ENCODE data around the gene CEP41. TPM values are rescaled to one million over a fixed set of nuclear protein-coding genes. Genes with fewer than 3 reads are reported as not detected.
"Not testable (repeated sequence)": the region's sequence is repeated elsewhere in the genome, so short reads cannot be mapped to it uniquely, and the experiment has no call there.

Gene CEP41
- total and polyA plus RNA-seq, 5 experiments from 2014 or later, result 23.8 to 74.5 (median 54.8) TPM

- POLR2A ChIA-PET, result interaction anchor here (0.7 to 2.4 kb wide), 3 partner anchors 10 to 91 kb away, joined by 3 to 9 read pairs (median 4); no protein-coding TSS in a partner anchor
- Mint-ChIP-seq H3K36me3 (peaks cover 0 to 2% (median 0%) of the 10 kb centered on the region in 3 donors), H3K4me1 (peaks cover 0 to 15% (median 7%) of the 10 kb centered on the region in 4 donors), H3K4me3 (no peak overlapping the region), H3K27me3 (no peaks in the 10 kb centered on the region), H3K27ac (no peak overlapping the region), H3K9me3 (no peaks in the 10 kb centered on the region)
- ATAC-seq (no peak), DNase-seq (no peak)
Observed at GRCh38 chr7:130383187-130383980, 57.4 kb downstream of the CEP41 start.

GRCh38 chr7:130381468-130382312 is 59.1 kb downstream of the CEP41 start:
- POLR2A ChIA-PET, result interaction anchor here (0.6 kb wide), 2 partner anchors 105 to 309 kb away, joined by 3 to 4 read pairs; no protein-coding TSS in a partner anchor
- peaks cover 0 to under 1% (median 0%) of the 10 kb centered on the region in 3 donors for H3K36me3 Mint-ChIP-seq
- H3K4me1 Mint-ChIP-seq, result peaks cover 0 to 13% (median 4%) of the 10 kb centered on the region in 4 donors
- H3K9me3 Mint-ChIP-seq, result peaks cover 0 to 4% (median 1%) of the 10 kb centered on the region in 9 donors
- ATAC-seq (no peak), DNase-seq (no peak)
- peak overlapping the region in 2 of 10 donors; percentile 3 to 83 for H3K27ac Mint-ChIP-seq
- H3K27me3 Mint-ChIP-seq, result no peaks in the 10 kb centered on the region
- H3K4me3 Mint-ChIP-seq, result no peak overlapping the region

- H3K36me3 Mint-ChIP-seq, result peaks cover 0 to 8% (median 6%) of the 10 kb centered on the region in 3 donors
Observed at GRCh38 chr7:130380861-130381455, 59.9 kb downstream of the CEP41 start.

GRCh38 chr7:130379921-130380860 is 60.6 kb downstream of the CEP41 start, which contains the start of gene CPA1:
Gene CPA1 (plus strand): TSS chr7:130380494. CDS start chr7:130380521, 27 bp downstream.
- Mint-ChIP-seq H3K9me3 (peaks cover 0 to 14% (median 8%) of the 10 kb centered on the region in 9 donors), H3K4me3 (no peak within 1 kb of the TSS), H3K4me1 (peaks cover 0 to 12% (median 4%) of the 10 kb centered on the region in 4 donors), H3K27ac (peak within 1 kb of the TSS in 3 of 10 donors; percentile 47 to 83 (median 78)), H3K36me3 (peaks cover 0 to 12% (median 8%) of the 10 kb centered on the region in 3 donors), H3K27me3 (no peaks in the 10 kb centered on the region)
- no peak for ATAC-seq
- DNase-seq, result no peak
- POLR2A ChIA-PET, result no interaction called here

More at GRCh38 chr7:130380861-130381455, 59.9 kb downstream of the CEP41 start:
- POLR2A ChIA-PET, result interaction anchor here (0.6 kb wide), 1 partner anchor 309 kb away, joined by 3 read pairs; no protein-coding TSS in a partner anchor
- DNase-seq (no peak), ATAC-seq (no peak)
- Mint-ChIP-seq H3K9me3 (peaks cover 0 to 11% (median 8%) of the 10 kb centered on the region in 9 donors), H3K4me1 (peaks cover 0 to 12% (median 4%) of the 10 kb centered on the region in 4 donors), H3K27ac (peak overlapping the region in 3 of 10 donors; percentile 47 to 83 (median 78)), H3K27me3 (no peaks in the 10 kb centered on the region), H3K4me3 (no peak overlapping the region)

- no peak overlapping the region for H3K4me3 Mint-ChIP-seq
- ATAC-seq (no peak), DNase-seq (no peak)
- H3K4me1 Mint-ChIP-seq, result peaks cover 0 to 13% (median 4%) of the 10 kb centered on the region in 4 donors
- peaks cover 0 to 14% (median 8%) of the 10 kb centered on the region in 9 donors for H3K9me3 Mint-ChIP-seq
- peaks cover 0 to 12% (median 8%) of the 10 kb centered on the region in 3 donors for H3K36me3 Mint-ChIP-seq
- H3K27ac Mint-ChIP-seq, result peak overlapping the region in 2 of 10 donors; percentile 1 to 12
- H3K27me3 Mint-ChIP-seq, result no peaks in the 10 kb centered on the region
- POLR2A ChIA-PET, result no interaction called here
Observed at GRCh38 chr7:130379532-130379920, 61.3 kb downstream of the CEP41 start.

GRCh38 chr7:130379019-130379418 is 61.8 kb downstream of the CEP41 start:
- POLR2A ChIA-PET, result interaction anchor here (0.7 kb wide), 1 partner anchor 9 kb away, joined by 4 read pairs; no protein-coding TSS in a partner anchor
- DNase-seq (no peak), ATAC-seq (no peak)
- H3K27me3 Mint-ChIP-seq, result no peaks in the 10 kb centered on the region
- H3K4me3 Mint-ChIP-seq, result no peak overlapping the region
- H3K4me1 Mint-ChIP-seq, result peaks cover 0 to 13% (median 8%) of the 10 kb centered on the region in 4 donors
- H3K9me3 Mint-ChIP-seq, result peaks cover 0 to 14% (median 8%) of the 10 kb centered on the region in 9 donors
- H3K36me3 Mint-ChIP-seq, result peaks cover 0 to 12% (median 8%) of the 10 kb centered on the region in 3 donors
- H3K27ac Mint-ChIP-seq, result peak overlapping the region in 2 of 10 donors; percentile 1 to 12

GRCh38 chr7:130377178-130377577 is 63.6 kb downstream of the CEP41 start:
- Mint-ChIP-seq H3K27ac (no peak overlapping the region), H3K4me3 (no peak overlapping the region), H3K27me3 (no peaks in the 10 kb centered on the region), H3K4me1 (peaks cover 0 to 20% (median 10%) of the 10 kb centered on the region in 4 donors), H3K9me3 (peaks cover 0 to 14% (median 8%) of the 10 kb centered on the region in 9 donors), H3K36me3 (peaks cover 0 to 12% (median 8%) of the 10 kb centered on the region in 3 donors)
- POLR2A ChIA-PET, result no interaction called here
- DNase-seq (no peak), ATAC-seq (no peak)

GRCh38 chr7:130376461-130376860 is 64.4 kb downstream of the CEP41 start:
- POLR2A ChIA-PET, ATAC-seq, H3K27me3 Mint-ChIP-seq, H3K4me3 Mint-ChIP-seq, DNase-seq: not testable (repeated sequence)
- H3K36me3 Mint-ChIP-seq, result peaks cover 0 to 12% (median 8%) of the 10 kb centered on the region in 3 donors
- peaks cover 0 to 26% (median 11%) of the 10 kb centered on the region in 4 donors for H3K4me1 Mint-ChIP-seq
- peak overlapping the region in 2 of 10 donors; percentile 57 to 60 for H3K27ac Mint-ChIP-seq
- peaks cover 0 to 14% (median 8%) of the 10 kb centered on the region in 9 donors for H3K9me3 Mint-ChIP-seq

- peaks cover 0 to 13% (median 8%) of the 10 kb centered on the region in 3 donors for H3K36me3 Mint-ChIP-seq
- H3K27me3 Mint-ChIP-seq, result no peaks in the 10 kb centered on the region
- DNase-seq (no peak), ATAC-seq (no peak)
- H3K4me1 Mint-ChIP-seq, result peaks cover under 1 to 33% (median 17%) of the 10 kb centered on the region in 4 donors
- H3K27ac Mint-ChIP-seq, result peak overlapping the region in 3 of 10 donors; percentile 8 to 89 (median 17)
- H3K4me3 Mint-ChIP-seq, result no peak overlapping the region
- POLR2A ChIA-PET, result no interaction called here
- peaks cover 0 to 14% (median 8%) of the 10 kb centered on the region in 9 donors for H3K9me3 Mint-ChIP-seq
Observed at GRCh38 chr7:130374507-130374906, 66.3 kb downstream of the CEP41 start.

GRCh38 chr7:130372402-130373165 is 68.2 kb downstream of the CEP41 start:
- ATAC-seq (no peak), DNase-seq (no peak)
- peaks cover 0 to 14% (median 8%) of the 10 kb centered on the region in 9 donors for H3K9me3 Mint-ChIP-seq
- H3K27me3 Mint-ChIP-seq, result no peaks in the 10 kb centered on the region
- H3K27ac Mint-ChIP-seq, result peak overlapping the region in 4 of 10 donors; percentile 15 to 85 (median 61)
- peaks cover 9 to 52% (median 30%) of the 10 kb centered on the region in 4 donors for H3K4me1 Mint-ChIP-seq
- H3K4me3 Mint-ChIP-seq, result no peak overlapping the region
- H3K36me3 Mint-ChIP-seq, result peaks cover 0 to 13% (median 8%) of the 10 kb centered on the region in 3 donors
- POLR2A ChIA-PET, result interaction anchor here (2.8 kb wide), 1 partner anchor 22 kb away, joined by 7 read pairs; no protein-coding TSS in a partner anchor

All from naive thymus-derived CD8-positive, alpha-beta T cell (primary cell).